HCEC 1CT (cell line): Measurements from ENCODE around the gene PCSK9.

Experiments used
- DNase-seq: peaks from one replicate; pipeline ENCODE4 v3.0.0-alpha.2; 2017

PCSK9 gene

GRCh38 chr1:55044617-55045397 is 5.5 kb downstream of the PCSK9 start:
- DNase-seq = no peak

GRCh38 chr1:55045430-55045829 is 6.1 kb downstream of the PCSK9 start:
- DNase-seq = no peak

- DNase-seq = no peak
Measured at GRCh38 chr1:55046871-55047270, 7.5 kb downstream of the PCSK9 start.

GRCh38 chr1:55047611-55048010 is 8.3 kb downstream of the PCSK9 start:
- no peak for DNase-seq

GRCh38 chr1:55048453-55049270 is 9.3 kb downstream of the PCSK9 start:
- DNase-seq = no peak

GRCh38 chr1:55049271-55049913 is 10.0 kb downstream of the PCSK9 start:
- no peak for DNase-seq

- DNase-seq = no peak
Measured at GRCh38 chr1:55049914-55050278, 10.5 kb downstream of the PCSK9 start.

GRCh38 chr1:55050283-55050682 is 10.9 kb downstream of the PCSK9 start:
- no peak for DNase-seq

GRCh38 chr1:55051169-55051568 is 11.8 kb downstream of the PCSK9 start:
- DNase-seq = no peak

- DNase-seq = no peak
Measured at GRCh38 chr1:55051621-55052020, 12.3 kb downstream of the PCSK9 start.

- DNase-seq = no peak
Measured at GRCh38 chr1:55052221-55053142, 13.1 kb downstream of the PCSK9 start.

GRCh38 chr1:55053265-55053954 is 14.1 kb downstream of the PCSK9 start:
- no peak for DNase-seq

- DNase-seq = no peak
Measured at GRCh38 chr1:55054396-55054795, 15.0 kb downstream of the PCSK9 start.

GRCh38 chr1:55055084-55055882 is 15.9 kb downstream of the PCSK9 start:
- DNase-seq = no peak

- no peak for DNase-seq
Measured at GRCh38 chr1:55055951-55056631, 16.7 kb downstream of the PCSK9 start.

GRCh38 chr1:55056632-55056992 is 17.3 kb downstream of the PCSK9 start:
- no peak for DNase-seq

GRCh38 chr1:55057270-55057955 is 18.1 kb downstream of the PCSK9 start:
- DNase-seq = no peak

- no peak for DNase-seq
Measured at GRCh38 chr1:55057956-55058298, 18.6 kb downstream of the PCSK9 start.

- DNase-seq = no peak
Measured at GRCh38 chr1:55059302-55060132, 20.2 kb downstream of the PCSK9 start.
